Stimulated activated CD8-positive, alpha-beta memory T cell treated with anti-CD3 and anti-CD28 coated beads, Interleukin-7, amount 100 ng/mL, for 24 hours (primary cell): ENCODE results near the gene NUAK1.
"Not testable (repeated sequence)": the region's sequence is repeated elsewhere in the genome, so short reads cannot be mapped to it uniquely, and the experiment has no call there.

Experiments used
- DNase-seq: peaks from one replicate; pipeline ENCODE4 v3.0.0-alpha.2; 2020; ENCODE audit warnings: low read depth

NUAK1 gene

DNA sequence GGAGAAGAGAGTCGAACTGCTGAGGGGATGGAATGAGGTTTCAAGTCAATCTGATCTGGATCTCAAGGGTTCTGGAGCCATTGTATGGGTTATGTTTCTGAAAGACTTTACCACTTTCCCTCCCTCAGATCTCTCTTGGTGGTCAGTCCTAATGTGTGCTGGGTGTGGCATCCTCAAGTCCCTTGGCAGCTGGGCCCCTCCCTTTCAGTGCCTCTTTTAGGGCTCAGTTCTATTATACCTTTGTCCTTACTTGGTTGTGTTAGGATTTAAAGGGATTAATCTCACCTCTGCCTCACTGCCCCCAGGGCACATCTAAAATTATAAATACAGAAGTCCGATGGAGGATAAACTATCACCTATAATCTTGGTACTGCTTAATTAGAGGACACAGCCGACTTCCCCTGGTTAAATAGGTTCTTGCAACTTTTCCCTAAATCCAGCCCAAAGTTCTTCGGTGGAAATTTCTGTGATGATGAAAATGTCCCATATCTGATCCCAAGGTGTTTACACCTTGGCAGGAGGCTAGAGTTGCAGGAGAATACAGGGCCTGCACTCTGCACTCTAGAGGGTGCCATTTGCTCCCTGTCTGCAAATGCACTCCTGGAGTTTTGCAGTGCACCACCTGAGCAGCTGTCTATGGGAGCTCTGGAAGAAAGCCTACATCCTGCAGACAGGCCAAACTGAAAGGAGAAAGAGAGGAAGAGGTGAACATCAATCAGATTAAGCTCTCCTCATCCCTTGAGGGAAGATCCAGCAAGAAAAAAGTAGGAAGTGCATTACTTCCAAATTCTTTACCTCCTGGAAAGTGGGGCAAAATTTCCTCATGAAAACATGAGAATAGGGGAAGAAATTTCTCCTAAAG, 106.8 kb downstream of the NUAK1 start:
- no peak for DNase-seq

DNA sequence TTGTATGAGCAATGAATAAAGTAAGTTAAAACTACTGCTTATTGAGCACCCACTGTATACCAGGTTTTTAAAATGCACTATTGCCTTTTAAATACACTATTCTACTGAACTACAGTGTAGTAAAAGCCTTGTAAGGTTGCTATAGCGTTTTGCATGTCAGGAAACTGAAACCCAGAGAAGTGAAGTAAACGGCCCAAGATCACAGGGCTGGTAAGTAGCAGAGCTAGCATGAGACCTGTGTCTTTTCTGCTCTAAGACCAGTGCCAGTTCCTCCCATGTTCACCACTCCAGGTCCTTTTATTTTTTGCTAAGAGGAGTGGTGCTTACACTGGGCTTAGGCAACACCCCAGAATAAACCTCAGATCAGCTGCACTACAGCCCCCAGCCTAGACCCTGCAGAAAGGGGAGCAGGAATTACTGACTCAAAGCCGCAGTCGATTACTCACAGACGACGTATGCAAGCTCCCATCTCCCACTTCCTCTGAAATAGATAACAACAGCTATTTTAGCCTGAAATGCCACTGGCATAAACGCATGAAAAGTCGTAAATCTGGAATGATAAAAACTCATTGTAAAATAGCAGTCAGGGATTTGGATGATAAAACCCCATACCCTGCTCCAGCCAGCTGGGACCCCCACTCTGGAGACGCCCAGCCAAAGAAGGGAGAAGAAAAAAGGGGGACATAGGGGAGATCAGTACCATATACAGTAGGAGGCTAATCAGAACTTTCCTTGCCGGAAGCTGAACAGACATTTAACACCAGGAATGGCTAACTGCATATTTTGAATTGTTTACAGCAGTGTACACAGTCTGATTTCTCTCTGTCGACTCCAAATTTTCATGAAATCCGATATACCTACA, 108.3 kb downstream of the NUAK1 start:
- DNase-seq: no peak

DNA sequence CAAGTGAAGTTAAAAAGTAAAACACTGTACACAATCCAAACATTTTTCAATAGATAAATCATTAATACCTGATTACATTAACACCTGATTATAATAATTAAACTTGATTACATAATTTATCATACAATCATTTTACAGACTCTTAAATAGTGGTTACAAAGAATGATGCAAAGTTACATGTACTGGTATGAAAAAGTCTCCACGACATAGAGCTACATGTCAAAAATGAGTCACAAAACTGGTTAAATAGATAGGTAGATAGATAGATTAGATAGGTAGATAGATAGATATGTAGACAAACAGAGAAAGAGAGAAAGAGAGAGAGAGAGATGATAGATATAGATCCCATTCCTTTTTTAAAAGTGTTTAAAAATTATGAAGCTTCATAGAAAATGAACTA, 109.2 kb downstream of the NUAK1 start:
- DNase-seq: no peak

DNA sequence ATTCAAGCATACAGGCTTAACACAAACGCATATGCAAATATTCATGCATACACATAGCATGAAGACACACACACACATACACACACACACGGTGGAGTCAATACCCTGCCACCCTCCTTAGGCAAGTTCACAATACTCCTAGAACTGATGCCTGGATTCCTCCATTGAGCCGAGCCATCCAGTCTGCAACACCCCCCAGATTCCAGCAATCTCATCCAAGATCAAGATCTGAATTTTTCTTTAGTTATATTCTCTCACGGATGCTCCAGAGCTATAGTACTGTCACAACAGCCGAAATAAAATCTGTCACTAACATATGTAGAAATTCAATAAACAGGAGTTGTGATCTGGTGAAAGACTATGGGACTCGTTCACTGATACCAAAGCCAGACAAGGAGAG, 110.8 kb downstream of the NUAK1 start:
- no peak for DNase-seq

DNA sequence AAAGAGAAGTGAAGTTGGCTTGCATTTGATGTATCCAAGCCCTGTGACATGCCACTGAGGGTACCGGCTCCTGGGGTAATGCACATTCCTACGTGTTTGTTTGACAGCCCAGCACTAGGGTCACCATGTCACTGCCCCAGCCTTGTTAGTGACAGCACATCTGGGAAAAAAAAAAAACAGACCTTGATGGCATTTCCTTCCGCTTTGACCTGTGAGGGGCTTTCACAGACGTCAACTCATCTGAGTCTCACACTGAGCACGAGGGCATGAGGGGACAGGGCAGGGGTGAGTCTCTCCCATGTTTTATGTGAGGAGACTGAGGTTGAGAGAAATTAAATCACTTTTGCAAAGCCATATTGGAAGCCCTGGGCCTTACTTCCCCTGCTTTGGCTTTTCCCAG, 111.5 kb downstream of the NUAK1 start:
- DNase-seq: no peak

DNA sequence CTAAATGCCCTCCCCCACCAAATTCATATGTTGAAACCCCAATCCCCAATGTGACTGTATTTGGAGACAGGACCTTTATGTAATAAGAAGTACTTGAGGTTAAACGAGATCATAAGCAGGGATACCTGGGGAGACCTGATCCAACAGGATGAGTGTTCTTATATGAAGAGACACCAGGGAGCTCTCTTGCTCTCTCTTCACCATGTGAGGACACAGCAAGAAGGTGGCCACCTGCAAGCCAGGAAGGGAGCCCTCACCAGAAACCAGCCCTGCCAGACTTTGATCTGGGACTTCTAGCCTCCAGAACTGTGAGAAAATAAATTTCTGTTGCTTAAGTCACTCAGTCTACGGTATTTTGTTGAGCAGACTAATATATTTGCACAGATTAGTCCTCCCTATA, 113.6 kb downstream of the NUAK1 start:
- DNase-seq: no peak

DNA sequence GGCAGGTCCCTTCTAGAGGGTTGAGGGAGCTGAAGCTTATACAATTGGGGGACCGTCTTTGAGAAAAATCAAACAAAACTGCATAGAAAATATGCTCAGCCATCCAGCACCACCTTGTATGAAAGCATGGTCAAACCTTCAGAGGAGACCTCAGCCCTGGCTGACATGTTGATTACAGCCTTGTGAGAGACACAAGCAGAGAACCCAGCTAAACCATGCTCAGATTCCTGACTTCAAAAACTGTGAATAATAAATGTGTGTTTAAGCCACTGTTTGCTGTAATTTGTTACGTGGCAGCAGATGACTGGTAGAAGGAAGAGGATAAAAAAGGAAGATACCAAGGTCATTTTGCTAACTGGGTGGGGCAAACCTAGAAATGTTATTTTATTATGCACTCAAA, 115.7 kb downstream of the NUAK1 start:
- no peak for DNase-seq

DNA sequence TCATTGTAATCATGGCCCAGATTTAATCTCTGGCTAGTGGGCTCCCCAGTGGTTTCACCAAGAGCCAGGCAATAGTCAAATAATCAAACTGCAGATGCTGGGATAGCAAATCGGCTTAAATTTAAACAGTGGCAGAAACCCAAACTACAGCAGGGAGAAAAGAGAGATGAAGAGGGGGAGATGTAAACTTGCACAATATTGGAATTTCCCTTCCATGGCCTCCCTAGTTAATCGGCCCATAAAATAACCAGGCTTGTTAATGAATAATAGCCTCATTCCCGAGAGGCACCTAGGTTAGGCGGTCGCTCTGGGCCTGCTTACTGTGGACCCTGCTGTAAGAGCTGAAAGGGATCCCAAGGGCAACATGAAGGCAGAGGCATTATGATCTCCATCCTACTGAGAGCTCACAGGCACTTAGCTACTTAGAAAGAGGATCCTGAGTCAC, 116.2 kb downstream of the NUAK1 start:
- DNase-seq: no peak

DNA sequence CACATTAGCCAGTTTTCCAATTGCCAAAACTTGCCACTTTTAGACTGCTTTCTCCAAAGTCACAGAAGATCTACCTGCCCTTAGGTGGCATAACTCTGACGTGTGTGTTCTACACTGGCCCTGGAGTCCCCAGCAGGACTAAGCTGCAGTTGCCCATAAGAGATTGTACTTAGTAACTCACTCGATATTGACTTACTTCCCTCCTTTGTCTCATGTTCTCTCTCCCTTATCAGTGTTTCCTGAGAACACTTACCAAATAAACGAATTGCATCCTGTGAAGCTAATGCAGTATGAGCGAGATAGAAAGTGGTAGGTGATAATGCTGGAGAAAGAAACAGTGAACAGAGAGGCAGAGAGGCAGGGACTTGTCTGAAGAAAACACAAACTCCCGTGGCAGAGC, 117.2 kb downstream of the NUAK1 start:
- DNase-seq: no peak

DNA sequence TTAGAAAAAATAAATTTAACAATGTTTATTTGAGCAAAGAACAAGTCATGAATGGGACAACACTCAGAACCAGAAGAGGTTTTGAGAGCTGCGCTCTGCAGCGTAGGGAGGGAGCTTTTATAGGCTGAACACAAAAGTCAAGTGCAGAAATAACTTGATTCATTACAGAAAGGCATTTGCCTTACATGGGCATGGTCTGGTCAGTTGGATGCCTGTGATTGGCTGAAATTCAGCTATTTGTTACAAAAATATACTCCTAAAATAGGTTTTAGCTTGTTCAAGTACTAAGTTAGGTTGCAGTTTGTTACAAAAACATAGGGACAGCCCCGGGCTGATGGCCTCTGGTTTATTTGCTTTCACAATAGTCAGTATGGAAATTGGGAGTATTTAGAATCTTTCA, 118.0 kb downstream of the NUAK1 start:
- DNase-seq: no peak

DNA sequence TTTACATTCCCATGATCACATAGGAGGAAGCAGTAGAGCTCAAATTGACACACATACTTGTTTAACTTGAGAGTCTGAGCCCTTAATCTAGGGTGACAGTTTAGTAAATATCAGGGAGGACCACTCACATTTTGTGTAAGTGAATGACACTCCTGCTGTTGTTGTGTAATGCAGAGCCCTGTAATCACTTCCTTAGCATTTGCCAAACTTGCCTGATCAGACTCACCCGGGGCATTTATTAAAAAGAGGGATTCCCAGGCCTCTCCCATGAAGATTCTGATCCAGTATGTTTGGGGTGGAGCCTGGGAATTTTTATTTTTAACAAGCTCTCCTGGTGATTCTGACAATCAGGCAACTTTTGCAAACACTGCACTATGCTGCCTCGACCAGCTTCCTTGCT, 119.6 kb downstream of the NUAK1 start:
- DNase-seq: no peak

DNA sequence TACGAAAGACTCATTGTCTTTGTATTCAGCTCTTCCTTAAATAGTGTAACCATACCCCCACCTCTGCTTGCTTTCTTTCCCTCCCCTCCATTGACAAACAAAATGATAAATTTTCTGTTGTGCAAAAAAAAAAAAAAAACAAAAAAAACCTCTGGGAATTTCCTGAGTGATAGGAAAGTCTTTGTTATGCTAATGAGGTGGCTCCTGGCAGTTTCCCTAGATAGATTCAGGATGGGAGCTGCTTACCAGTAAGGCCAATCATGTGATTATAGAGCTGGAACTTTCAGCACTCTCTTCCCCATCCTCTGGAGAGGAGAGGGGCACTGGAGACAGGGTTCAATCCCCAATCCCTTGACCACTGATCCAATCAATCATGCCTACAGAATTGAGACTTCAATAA, 120.5 kb downstream of the NUAK1 start:
- DNase-seq: no peak

DNA sequence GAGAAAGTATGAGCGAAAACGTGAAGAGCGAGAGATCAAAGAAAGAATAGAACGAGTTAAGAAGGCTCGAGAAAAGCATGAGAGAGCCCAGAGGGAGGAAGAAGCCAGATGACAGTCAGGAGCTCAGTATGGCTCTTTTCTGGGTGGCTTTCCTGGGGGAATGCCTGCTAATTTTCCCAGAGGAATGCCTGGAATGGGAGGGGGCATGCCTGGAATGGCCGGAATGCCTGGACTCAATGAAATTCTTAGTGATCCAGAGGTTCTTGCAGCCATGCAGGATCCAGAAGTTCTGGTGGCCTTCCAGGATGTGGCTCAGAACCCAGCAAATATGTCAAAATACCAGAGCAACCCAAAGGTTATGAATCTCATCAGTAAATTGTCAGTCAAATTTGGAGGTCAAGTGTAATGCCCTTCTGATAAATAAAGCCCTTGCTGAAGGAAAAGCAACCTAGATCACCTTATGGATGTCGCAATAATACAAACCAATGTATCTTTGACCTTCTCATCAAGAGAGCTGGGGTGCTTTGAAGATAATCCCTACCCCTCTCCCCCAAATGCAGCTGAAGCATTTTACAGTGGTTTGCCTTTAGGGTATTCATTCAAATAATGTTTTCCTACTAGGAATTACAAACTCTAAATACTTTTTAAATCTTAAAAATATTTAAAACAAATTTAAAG, 122.0 kb downstream of the NUAK1 start:
- DNase-seq: not testable (repeated sequence)

DNA sequence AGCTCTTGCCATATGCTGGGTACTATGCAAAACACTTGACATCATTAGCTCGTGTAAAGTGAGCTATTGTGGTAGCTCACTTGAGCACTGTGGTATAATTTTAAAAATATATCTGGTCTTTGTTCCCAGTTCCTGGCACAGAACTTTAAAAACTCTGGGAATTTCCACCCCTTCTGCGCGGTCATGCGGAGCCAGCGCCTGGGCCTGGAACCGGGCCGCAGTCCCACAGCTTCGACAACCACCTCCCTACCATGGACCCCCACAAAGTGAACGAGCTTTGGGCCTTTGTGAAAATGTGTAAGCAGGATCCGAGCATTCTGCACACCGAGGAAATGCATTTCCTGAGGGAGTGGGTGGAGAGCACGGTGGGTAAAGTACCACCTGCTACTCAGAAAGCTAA, 123.1 kb downstream of the NUAK1 start:
- no peak for DNase-seq

DNA sequence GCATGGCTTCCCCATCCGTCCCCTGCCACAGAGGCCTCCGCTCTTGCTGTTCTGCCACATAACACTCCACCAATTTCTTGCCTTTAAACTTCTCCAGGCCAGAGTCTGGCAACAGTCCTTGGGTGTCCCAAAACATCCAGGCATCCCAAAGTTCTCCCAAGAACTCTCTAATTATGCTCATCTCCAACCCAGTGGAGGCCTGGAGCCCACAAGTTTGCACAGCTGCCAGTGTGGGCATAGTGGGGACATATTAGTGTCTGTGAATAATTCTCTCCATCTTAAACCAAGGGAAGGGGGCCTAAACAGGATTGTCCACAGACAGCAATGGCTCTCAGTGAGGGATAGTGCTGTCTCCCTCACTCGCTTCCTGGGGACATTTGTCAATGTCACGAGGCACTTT, 124.8 kb downstream of the NUAK1 start:
- no peak for DNase-seq
